ENCODE results near the gene SIAE. TPM values are rescaled to one million over a fixed set of nuclear protein-coding genes. Genes with fewer than 3 reads are reported as not detected.

The SIAE gene
- total RNA-seq, 1 donor from 2014 or later: 13.8 TPM

- Mint-ChIP-seq H3K4me1 (ENCODE audit: unreplicated experiment) (peaks cover 12% of the 10 kb centered on the region), H3K36me3 (ENCODE audit: unreplicated experiment) (peaks cover 2% of the 10 kb centered on the region), H3K4me3 (ENCODE audit: unreplicated experiment) (no peak overlapping the region), H3K27me3 (ENCODE audit: unreplicated experiment) (no peaks in the 10 kb centered on the region), H3K27ac (ENCODE audit: unreplicated experiment) (no peak overlapping the region), H3K9me3 (ENCODE audit: unreplicated experiment) (no peaks in the 10 kb centered on the region)
- TF ChIP-seq CTCF (IDR thresholded peaks at IDR 0.05): no peak
- no peak for DNase-seq (ENCODE audit: extremely low spot score, unreplicated experiment)
These were observed 12.0 kb downstream of the SIAE start for GRCh38 chr11:124661553-124661952.

- no peak for DNase-seq (ENCODE audit: extremely low spot score, unreplicated experiment)
- Mint-ChIP-seq H3K4me1 (ENCODE audit: unreplicated experiment) (peaks cover 12% of the 10 kb centered on the region), H3K4me3 (ENCODE audit: unreplicated experiment) (no peak overlapping the region), H3K36me3 (ENCODE audit: unreplicated experiment) (peaks cover 2% of the 10 kb centered on the region), H3K27ac (ENCODE audit: unreplicated experiment) (no peak overlapping the region), H3K27me3 (ENCODE audit: unreplicated experiment) (no peaks in the 10 kb centered on the region), H3K9me3 (ENCODE audit: unreplicated experiment) (no peaks in the 10 kb centered on the region)
- TF ChIP-seq CTCF (IDR thresholded peaks at IDR 0.05): no peak
These were observed 14.6 kb downstream of the SIAE start for GRCh38 chr11:124658986-124659385.

GRCh38 chr11:124658501-124658900 is 15.0 kb downstream of the SIAE start:
- Mint-ChIP-seq H3K27me3 (ENCODE audit: unreplicated experiment) (no peaks in the 10 kb centered on the region), H3K9me3 (ENCODE audit: unreplicated experiment) (no peaks in the 10 kb centered on the region), H3K36me3 (ENCODE audit: unreplicated experiment) (peaks cover 2% of the 10 kb centered on the region), H3K4me3 (ENCODE audit: unreplicated experiment) (no peak overlapping the region), H3K4me1 (ENCODE audit: unreplicated experiment) (peaks cover 12% of the 10 kb centered on the region), H3K27ac (ENCODE audit: unreplicated experiment) (no peak overlapping the region)
- no peak for DNase-seq (ENCODE audit: extremely low spot score, unreplicated experiment)
- no peak for TF ChIP-seq CTCF (IDR thresholded peaks at IDR 0.05)

- peaks cover 7% of the 10 kb centered on the region for H3K36me3 Mint-ChIP-seq (ENCODE audit: unreplicated experiment)
- no peak for DNase-seq (ENCODE audit: extremely low spot score, unreplicated experiment)
- no peak overlapping the region for H3K4me3 Mint-ChIP-seq (ENCODE audit: unreplicated experiment)
- H3K27me3 Mint-ChIP-seq (ENCODE audit: unreplicated experiment): no peaks in the 10 kb centered on the region
- TF ChIP-seq CTCF (IDR thresholded peaks at IDR 0.05): no peak
- peaks cover 12% of the 10 kb centered on the region for H3K4me1 Mint-ChIP-seq (ENCODE audit: unreplicated experiment)
- no peak overlapping the region for H3K27ac Mint-ChIP-seq (ENCODE audit: unreplicated experiment)
- H3K9me3 Mint-ChIP-seq (ENCODE audit: unreplicated experiment): no peaks in the 10 kb centered on the region
These were observed 15.6 kb downstream of the SIAE start for GRCh38 chr11:124657904-124658303.

- Mint-ChIP-seq H3K4me1 (ENCODE audit: unreplicated experiment) (peaks cover 12% of the 10 kb centered on the region), H3K9me3 (ENCODE audit: unreplicated experiment) (no peaks in the 10 kb centered on the region), H3K4me3 (ENCODE audit: unreplicated experiment) (peak overlapping the region; percentile 8), H3K36me3 (ENCODE audit: unreplicated experiment) (peaks cover 8% of the 10 kb centered on the region), H3K27ac (ENCODE audit: unreplicated experiment) (peak overlapping the region; percentile 19), H3K27me3 (ENCODE audit: unreplicated experiment) (no peaks in the 10 kb centered on the region)
- TF ChIP-seq CTCF (IDR thresholded peaks at IDR 0.05): no peak
- DNase-seq (ENCODE audit: extremely low spot score, unreplicated experiment): no peak
These were observed 16.5 kb downstream of the SIAE start for GRCh38 chr11:124656774-124657630.
